Rectal smooth muscle tissue (tissue), 1 donor: ENCODE results near the gene TDRD9.
A peak's percentile ranks its signal among the peaks of the same experiment; 100 is the strongest.
"Not testable (repeated sequence)": the region's sequence is repeated elsewhere in the genome, so short reads cannot be mapped to it uniquely, and the experiment has no call there.

ENCODE experiments used
- H3K27ac ChIP-seq: one replicate; pipeline ENCODE4 v1.7.0; 2013; ENCODE audit warnings: low read depth, low read length, inconsistent platforms
- H3K27me3 ChIP-seq: one replicate; pipeline ENCODE4 v1.7.0; 2013; ENCODE audit warnings: low read length; ENCODE audit not compliant: control insufficient read depth, insufficient read depth
- H3K36me3 ChIP-seq: one replicate; pipeline ENCODE4 v1.7.0; 2013; ENCODE audit warnings: low read length; ENCODE audit not compliant: control insufficient read depth, insufficient read depth
- H3K4me1 ChIP-seq: one replicate; pipeline ENCODE4 v1.7.0; 2013; ENCODE audit warnings: low read length; ENCODE audit not compliant: control insufficient read depth, insufficient read depth
- H3K4me3 ChIP-seq: one replicate; pipeline ENCODE4 v1.7.0; 2013; ENCODE audit warnings: low read length
- H3K9ac ChIP-seq: one replicate; pipeline ENCODE4 v1.7.0; 2013; ENCODE audit warnings: low read length

TDRD9 gene

DNA sequence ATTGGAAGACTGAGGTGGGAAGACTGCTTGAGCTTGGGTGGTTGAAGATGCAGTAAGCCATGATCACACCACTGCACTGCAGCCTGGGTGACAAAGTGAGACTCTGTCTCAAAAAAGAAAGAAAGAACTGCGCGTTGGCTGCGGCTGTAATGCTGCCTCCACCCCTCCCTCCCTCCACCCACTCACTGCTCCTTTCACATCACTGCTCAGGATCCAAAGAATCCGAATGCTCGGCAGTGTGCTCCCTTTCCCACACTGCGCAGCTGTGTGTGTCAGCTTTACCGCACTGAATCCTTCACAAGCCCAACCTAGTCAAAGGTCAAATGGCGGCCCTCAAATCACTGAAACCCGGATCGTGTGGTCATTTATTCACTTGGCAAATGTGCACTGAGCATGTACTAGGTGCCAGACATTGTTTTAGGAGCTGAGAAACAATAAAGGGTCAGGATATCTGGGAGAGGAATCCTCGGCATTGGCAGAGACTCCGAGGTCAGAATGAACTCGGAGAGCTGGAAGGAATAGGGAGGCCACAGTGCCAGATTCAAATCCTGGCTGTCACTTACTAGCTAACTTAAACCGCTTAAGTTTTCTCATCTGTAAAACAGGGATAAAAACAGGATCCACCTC is 11.5 kb upstream of the TDRD9 start:
- H3K4me1 ChIP-seq = no peaks in the 10 kb centered on the region
- no peak overlapping the region for H3K27ac ChIP-seq
- no peak overlapping the region for H3K4me3 ChIP-seq
- no peak overlapping the region for H3K9ac ChIP-seq
- no peaks in the 10 kb centered on the region for H3K27me3 ChIP-seq
- peaks cover 12% of the 10 kb centered on the region for H3K36me3 ChIP-seq

DNA sequence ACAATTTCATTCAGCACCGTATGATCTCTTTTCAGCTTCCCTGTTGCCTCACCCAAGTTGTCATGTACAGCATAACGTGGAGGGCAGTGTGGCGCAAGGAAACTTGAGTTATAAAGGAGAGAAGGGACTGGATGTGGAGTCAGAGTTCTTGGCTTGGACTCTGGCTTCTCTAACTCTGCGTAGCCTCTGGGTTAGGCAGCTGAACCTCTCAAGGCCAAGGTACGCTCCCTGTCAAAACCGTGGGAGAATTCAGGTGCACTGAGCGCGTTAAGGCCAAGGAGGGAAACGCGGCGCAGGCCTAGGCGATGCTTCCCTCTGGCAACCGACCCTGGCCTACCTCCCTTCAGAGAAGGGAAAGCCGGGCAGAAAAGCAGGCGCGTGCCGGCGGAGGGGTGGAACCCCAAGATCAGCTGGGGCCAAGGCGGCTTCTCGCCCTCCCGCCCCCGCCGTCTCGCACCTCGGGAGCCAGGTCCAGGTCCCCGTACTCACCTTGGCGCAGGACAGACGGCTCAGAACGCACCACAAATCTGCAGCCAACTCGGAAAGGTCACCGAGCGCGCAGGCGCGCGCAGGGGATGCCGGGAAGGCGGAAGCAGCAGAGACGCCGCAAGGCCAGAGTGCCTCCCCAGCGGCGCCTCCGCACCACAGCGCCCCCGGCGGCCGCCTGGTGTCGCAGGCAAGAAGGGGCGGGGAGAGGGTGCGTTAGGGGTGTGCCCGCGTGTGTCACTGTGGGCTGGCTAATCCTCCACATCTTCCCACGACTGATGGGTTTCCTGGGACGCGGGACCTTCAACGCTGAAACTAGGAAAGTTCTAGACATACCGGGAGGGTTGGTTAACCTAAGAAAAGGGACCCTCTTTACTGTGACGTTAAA is 7.0 kb upstream of the TDRD9 start:
- H3K4me1 ChIP-seq = no peaks in the 10 kb centered on the region
- H3K9ac ChIP-seq = peak overlapping the region; percentile 77
- peak overlapping the region; percentile 73 for H3K27ac ChIP-seq
- no peaks in the 10 kb centered on the region for H3K36me3 ChIP-seq
- H3K27me3 ChIP-seq = no peaks in the 10 kb centered on the region
- peak overlapping the region; percentile 86 for H3K4me3 ChIP-seq

DNA sequence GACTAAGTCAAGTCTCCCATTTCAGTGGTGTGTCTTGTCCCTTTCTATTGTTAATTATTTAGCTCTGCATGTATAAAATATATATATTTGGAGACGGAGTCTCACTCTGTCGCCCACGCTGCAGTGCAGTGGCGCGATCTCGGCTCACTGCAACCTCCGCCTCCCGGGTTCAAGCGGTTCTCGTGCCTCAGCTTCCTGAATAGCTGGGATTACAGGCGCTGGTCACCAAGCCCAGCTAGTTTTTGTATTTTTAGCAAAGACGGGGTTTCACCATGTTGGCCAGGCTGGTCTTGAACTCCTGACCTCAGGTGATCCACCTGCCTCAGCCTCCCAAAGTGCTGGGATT is 6.4 kb upstream of the TDRD9 start:
- not testable (repeated sequence) for H3K36me3 ChIP-seq, H3K27me3 ChIP-seq, H3K27ac ChIP-seq, H3K9ac ChIP-seq, H3K4me1 ChIP-seq
- H3K4me3 ChIP-seq = peak overlapping the region; percentile 26

DNA sequence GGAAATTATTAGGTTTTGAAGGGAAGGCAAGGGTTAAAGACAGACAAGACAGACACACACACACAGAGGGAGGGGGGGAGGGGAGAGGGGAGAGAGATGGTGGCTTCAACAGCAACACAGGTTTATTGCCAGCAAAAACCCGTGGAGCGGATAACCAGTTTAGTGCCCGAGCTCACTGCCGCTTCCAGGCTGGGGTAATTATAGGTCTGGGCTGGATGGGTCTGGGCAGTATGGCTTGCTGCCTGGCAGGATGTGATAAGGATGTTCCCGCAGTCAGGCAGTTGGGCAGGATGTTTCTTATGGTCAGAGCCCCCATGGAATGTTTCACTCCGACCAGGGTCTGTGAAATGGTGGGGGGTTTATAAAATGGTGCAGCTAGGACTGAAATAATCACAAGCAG is 4.4 kb upstream of the TDRD9 start:
- no peaks in the 10 kb centered on the region for H3K4me1 ChIP-seq
- H3K27me3 ChIP-seq = no peaks in the 10 kb centered on the region
- no peak overlapping the region for H3K27ac ChIP-seq
- H3K4me3 ChIP-seq = no peak overlapping the region
- H3K36me3 ChIP-seq = no peaks in the 10 kb centered on the region
- H3K9ac ChIP-seq = no peak overlapping the region

DNA sequence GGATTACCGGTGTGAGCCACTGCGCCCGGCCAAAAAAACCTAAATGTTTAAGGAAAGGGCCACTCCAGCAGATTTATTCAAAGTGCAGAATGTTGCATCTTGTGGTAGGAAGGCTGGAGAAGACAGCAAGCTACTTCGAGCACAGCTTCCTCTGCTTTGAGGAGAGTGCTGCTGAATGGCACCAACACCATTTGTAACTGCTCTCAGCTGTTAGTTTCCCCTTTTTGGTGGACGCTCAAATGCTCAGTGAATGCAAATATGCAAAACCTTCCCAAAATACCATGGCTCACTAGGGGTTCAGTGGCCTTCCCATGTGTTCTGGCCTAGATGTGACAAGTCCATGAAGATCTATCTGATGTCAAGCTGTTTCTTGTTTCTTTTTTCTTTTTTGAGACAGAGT is 2.9 kb upstream of the TDRD9 start:
- H3K36me3 ChIP-seq = no peaks in the 10 kb centered on the region
- no peaks in the 10 kb centered on the region for H3K27me3 ChIP-seq
- H3K4me1 ChIP-seq = no peaks in the 10 kb centered on the region
- H3K9ac ChIP-seq = no peak overlapping the region
- no peak overlapping the region for H3K27ac ChIP-seq
- H3K4me3 ChIP-seq = no peak overlapping the region

DNA sequence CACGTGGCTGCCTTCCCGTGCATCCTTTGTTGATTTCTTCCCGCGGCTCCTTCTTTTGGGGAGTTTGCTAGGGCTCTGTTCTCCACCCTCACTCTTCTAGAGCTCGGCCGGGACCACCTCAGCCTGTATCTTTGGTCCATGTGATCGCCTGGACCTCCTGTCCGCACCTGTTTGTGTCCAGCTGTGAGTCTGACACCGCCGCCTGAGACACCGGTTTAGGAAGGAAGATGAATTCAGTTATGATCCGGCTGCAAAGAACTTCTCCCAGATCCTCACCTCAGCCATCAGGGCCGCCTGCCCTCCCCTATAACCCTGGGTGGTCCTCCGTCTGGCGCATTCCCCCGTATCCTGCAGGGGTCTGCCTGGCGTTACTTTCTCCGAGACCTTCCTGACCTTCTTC is 690 bp upstream of the TDRD9 start:
- no peak overlapping the region for H3K9ac ChIP-seq
- H3K36me3 ChIP-seq = no peaks in the 10 kb centered on the region
- no peak overlapping the region for H3K27ac ChIP-seq
- H3K27me3 ChIP-seq = no peaks in the 10 kb centered on the region
- no peaks in the 10 kb centered on the region for H3K4me1 ChIP-seq
- H3K4me3 ChIP-seq = no peak overlapping the region

DNA sequence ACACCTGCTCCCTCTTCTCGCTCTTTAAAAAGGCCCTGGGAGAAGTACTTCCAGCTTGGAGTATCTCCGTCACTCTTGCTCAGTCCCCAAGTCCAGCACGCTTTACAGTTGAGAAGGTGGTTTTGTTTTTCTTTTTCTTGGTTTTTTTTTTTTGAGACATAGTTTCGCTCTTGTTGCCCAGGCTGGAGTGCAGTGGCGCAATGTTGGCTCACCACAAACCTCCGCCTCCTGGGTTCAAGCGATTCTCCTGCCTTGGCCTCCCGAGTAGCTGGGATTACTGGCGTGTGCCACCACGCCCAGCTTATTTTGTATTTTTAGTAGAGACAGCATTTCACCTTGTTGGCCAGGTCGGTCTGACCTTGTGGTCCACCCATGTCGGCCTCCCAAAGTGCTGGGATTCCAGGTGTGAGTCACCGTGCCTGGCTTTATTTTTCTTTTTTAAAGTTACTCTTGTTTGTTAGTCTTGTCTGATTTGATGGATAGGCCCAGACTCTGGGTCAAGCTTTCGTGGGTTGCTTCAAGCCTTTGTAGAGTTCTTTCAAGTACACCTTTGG is 1.9 kb downstream of the TDRD9 start:
- H3K27ac ChIP-seq = no peak overlapping the region
- H3K9ac ChIP-seq = no peak overlapping the region
- no peaks in the 10 kb centered on the region for H3K27me3 ChIP-seq

DNA sequence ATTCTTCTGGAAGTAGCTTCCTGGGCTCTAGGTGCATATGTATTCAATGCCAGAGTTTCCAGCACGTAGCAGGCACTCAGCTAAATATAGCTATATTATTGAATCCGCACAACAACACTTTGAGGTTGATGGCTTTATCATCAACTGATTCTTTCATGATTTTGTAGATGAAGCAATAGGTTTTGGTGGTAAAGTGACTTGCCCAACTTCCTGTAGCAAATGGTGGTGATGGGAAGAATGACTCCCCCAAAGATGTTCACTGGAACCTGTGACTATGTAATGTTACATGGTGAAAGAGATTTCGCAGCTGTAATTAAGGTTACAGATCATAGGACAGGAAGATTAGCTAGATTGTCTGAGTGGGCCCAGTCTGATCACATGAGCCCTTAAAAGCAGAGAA is 3.2 kb downstream of the TDRD9 start:
- H3K27ac ChIP-seq = no peak overlapping the region
- no peaks in the 10 kb centered on the region for H3K27me3 ChIP-seq
- H3K36me3 ChIP-seq = no peaks in the 10 kb centered on the region
- no peak overlapping the region for H3K4me3 ChIP-seq
- H3K9ac ChIP-seq = no peak overlapping the region
- H3K4me1 ChIP-seq = no peaks in the 10 kb centered on the region

More for the DNA sequence above, 1.9 kb downstream of the TDRD9 start:
- Histone ChIP-seq H3K36me3 (no peaks in the 10 kb centered on the region), H3K4me3 (no peak overlapping the region), H3K4me1 (no peaks in the 10 kb centered on the region)

DNA sequence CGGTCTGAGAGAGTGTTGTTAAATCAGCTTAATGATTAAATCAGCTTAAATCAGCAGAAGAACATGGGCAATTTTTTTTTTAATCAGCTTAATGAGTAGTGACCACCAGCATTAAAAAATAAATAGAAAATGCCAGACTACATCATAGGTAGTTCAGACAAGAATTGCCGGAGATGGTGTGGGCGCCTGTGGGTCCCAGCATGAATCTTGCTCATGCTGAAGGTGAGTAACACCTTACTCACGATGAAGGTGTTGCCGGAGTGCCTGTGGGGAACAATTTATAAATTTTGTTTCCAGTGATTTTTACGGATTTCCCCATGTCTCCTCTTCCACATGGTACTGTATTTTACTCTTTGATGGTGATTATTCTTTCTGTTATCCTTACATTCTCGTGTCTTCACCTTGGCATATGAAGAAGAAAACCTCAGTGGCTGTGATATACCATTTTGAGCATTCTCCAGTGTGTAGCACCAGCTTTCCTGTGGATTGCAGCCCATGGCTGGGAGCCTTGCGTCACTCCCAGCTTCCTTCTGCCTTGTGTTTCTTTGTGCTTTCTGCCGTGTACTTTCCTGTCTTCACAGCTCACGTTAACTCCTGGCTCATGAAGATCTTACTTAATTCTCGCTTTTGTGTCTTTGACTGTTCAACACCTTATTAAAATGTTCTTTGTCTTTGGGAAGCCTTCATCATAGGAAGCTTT is 4.7 kb downstream of the TDRD9 start:
- H3K36me3 ChIP-seq = no peaks in the 10 kb centered on the region
- H3K27ac ChIP-seq = no peak overlapping the region
- no peak overlapping the region for H3K9ac ChIP-seq
- no peak overlapping the region for H3K4me3 ChIP-seq
- no peaks in the 10 kb centered on the region for H3K4me1 ChIP-seq
- H3K27me3 ChIP-seq = no peaks in the 10 kb centered on the region

DNA sequence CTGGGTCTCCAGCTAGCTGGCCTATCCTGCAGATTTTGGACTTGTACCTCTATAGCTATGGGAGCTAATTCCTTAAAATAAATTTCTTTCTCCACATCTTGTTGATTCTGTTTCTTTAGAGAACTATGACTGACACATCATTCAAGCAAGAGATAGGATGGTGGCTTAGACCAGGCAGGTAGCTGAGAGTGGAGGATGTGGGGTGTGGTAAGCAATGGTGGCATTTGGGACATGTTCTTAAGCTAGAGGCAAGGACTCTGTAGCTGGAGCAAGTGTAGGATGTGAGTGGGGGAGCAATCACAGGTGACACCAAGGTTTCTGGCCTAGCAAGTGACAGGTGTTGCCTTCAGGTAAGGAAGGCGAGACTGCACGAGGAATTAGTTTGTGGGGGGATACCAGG is 6.8 kb downstream of the TDRD9 start:
- Histone ChIP-seq H3K4me1 (no peaks in the 10 kb centered on the region), H3K27me3 (no peaks in the 10 kb centered on the region), H3K27ac (no peak overlapping the region)

DNA sequence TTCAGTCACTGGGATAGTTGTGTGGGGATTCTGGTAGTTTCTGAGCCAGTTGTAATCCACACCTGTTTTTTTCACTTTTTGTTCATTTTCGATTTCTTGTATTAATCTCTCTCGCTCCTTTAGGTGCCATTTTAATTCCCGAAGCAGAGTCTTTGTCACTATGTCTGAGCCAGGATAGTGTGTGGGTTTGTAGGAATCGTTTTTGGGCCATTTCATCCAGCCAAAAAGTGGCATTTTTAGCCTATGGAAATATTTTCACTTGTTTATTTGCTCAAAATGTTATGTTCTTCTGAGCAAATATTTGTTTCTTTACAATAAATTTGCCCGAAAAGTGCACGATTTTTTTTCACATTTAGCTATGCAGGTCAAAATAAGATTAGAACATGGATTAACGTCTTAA is 13.2 kb downstream of the TDRD9 start:
- Histone ChIP-seq H3K4me3 (no peak overlapping the region), H3K27ac (no peak overlapping the region), H3K36me3 (no peaks in the 10 kb centered on the region), H3K27me3 (no peaks in the 10 kb centered on the region), H3K9ac (no peak overlapping the region), H3K4me1 (no peaks in the 10 kb centered on the region)

More for the DNA sequence above, 6.8 kb downstream of the TDRD9 start:
- Histone ChIP-seq H3K36me3 (no peaks in the 10 kb centered on the region), H3K4me3 (no peak overlapping the region), H3K9ac (no peak overlapping the region)

DNA sequence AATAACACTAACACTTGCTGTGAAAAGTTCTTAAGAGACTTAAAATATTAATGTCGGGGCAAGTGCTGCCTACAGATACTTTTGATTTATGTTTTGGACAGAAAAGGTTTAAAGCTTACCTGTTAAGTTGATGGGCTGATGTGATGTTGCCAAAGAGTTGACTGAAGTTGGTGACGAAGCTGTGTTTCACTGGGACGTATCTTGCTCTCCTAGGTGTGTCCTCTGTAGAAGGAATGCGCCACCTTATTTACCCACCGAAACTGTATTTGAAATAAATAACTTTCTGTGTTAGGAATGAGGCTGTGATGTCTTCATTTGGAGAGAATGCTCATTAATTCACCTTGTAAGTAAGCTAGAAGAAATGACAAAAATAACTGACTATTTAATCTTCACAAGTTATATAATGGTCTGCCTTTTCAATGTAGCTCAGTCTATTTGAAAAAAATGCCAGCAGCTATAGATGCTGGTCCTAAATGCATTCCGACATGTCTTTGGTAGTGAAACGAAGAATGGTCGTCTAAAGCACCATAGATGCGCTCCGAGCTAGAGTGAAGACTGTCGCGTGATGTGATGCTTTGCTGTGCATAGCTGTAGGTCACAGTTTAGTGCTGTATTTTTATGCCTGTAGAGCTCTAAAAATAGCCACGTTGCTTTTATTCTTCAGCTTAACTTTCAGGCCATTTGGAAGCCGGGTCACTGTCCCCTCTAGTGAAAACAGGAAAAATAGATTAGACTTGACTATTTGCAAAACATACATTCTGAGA is 13.9 kb downstream of the TDRD9 start, which contains the start of gene RD3L:
Gene RD3L (minus strand): TSS at position 557 of the 764 bp plus-strand sequence. CDS start 834 bp downstream, outside the sequence.
- H3K27me3 ChIP-seq = no peaks in the 10 kb centered on the region
- no peak within 1 kb of the TSS for H3K9ac ChIP-seq
- H3K36me3 ChIP-seq = no peaks in the 10 kb centered on the region
- no peak within 1 kb of the TSS for H3K4me3 ChIP-seq
- no peaks in the 10 kb centered on the region for H3K4me1 ChIP-seq
- H3K27ac ChIP-seq = no peak within 1 kb of the TSS
